GM12875 (cell line): ENCODE data around the gene ERN1.

ENCODE experiments used
- H3K4me3 ChIP-seq: one replicate; pipeline ENCODE4 v1.5.1; 2011; ENCODE audit warnings: low read depth, low read length, control low read depth
- TF ChIP-seq, protein P1 (sequence below): IDR thresholded peaks from 2 replicates; pipeline ENCODE4 v1.5.1; 2011; ENCODE audit warnings: low read depth, mild to moderate bottlenecking, control low read depth, inconsistent platforms, low read length, moderate library complexity, borderline replicate concordance; ENCODE audit not compliant: insufficient read depth

The ERN1 gene

DNA sequence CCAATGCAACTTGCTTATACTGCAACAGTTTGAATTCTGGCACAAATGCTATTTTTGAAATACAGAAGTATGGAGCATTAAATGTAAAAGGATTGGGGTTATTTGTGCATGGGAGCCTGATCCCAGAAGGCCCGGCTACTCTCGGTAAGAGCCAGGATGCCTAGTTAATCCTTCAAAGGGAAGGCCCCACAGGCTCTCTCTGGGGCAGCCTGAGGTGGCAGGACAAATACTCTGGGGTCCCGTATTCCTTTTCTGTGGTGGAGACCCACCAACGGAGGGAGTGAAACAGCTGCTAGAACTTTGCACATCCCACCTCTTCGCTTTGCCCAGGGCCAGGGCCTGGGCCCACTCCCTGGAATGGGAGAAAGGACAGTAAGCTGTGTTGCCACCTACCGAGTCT lies 30.4 kb downstream of the ERN1 start:
- no peak overlapping the region for H3K4me3 ChIP-seq
- TF ChIP-seq, protein P1, sequence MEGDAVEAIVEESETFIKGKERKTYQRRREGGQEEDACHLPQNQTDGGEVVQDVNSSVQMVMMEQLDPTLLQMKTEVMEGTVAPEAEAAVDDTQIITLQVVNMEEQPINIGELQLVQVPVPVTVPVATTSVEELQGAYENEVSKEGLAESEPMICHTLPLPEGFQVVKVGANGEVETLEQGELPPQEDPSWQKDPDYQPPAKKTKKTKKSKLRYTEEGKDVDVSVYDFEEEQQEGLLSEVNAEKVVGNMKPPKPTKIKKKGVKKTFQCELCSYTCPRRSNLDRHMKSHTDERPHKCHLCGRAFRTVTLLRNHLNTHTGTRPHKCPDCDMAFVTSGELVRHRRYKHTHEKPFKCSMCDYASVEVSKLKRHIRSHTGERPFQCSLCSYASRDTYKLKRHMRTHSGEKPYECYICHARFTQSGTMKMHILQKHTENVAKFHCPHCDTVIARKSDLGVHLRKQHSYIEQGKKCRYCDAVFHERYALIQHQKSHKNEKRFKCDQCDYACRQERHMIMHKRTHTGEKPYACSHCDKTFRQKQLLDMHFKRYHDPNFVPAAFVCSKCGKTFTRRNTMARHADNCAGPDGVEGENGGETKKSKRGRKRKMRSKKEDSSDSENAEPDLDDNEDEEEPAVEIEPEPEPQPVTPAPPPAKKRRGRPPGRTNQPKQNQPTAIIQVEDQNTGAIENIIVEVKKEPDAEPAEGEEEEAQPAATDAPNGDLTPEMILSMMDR = no peak

DNA sequence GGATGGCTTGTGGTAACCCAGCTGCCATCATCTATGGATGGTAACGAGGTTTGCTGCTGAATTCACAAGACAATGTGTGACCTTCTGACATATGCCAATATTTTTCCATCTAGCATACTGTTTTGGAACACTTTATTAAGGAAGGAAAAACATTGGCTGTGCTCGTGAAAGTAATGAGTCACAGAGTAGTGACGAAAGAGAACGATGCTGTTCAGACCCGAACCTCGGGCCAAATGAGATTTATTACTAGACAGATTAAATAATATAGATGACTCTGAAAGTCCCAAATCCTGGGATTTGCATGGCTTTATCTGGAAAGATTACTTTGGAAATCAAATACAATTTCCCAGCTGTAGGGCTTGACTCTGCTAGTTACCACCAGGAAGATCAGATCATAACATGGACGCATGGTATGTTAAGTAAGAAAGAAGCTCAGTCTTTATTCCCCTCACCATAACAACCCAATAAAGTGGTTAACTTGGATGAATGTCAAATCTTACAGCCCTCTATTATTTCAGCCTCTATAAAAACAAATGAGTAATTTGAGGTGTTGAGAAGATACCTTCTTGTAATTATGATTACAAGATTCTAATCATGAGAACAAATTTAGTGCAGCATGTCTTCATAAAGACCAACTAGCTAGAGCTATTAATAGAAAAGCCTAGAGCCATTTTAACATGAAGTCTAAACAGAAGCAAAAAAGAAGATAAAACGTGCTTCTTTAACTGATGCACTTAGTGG lies 32.6 kb downstream of the ERN1 start:
- no peak overlapping the region for H3K4me3 ChIP-seq
- TF ChIP-seq, protein P1 = no peak

DNA sequence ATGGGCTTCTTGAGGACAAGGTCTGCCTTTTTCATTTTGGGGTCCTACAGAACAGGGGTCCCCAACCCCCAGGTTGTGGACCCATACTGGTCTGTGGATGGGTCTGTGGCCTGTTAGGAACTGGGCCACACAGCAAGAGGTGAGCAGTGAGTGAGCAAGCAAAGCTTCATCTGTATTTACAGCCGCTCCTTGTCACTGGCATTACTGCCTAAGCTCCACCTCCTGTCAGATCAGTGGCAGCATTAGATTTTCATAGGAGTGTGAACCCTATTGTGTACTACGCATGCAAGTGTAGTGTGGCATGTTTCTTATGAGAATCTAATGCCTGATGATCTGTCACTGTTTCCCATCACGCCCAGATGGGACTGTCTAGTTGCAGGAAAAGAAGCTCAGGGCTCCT lies 33.9 kb downstream of the ERN1 start:
- no peak overlapping the region for H3K4me3 ChIP-seq
- TF ChIP-seq, protein P1 = no peak

DNA sequence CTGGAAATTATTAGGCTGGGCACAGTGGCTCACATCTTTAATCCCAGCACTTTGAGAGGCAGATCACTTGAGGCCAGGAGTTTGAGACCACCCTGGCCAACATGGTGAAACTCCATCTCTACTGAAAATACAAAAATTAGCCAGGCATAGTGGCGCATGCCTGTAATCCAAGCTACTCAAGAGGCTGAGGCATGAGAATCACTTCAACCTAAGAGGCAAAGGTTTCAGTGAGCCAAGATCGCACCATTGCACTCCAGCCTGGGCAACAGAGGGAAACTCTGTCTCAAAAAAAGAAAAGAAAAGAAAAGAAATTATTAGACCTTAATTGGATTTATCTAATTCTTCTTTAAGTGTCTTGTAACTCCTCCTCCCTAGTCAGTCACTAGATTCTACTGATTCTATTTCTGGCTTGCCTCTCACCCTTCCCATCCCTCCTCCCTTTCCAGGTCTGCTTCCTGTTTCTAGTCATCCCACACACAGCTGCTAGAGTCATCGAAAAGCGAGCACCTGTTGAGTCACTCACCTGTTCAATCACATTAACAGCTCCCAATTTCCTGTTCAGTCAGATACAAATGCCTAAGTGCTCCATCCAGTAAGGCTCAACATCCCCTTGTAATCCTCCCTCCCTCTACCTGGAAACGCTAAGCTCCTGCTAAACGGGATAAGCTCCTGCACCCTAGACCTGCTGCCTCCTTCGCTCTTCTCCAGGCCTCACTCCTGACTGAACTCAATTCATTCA lies 34.6 kb downstream of the ERN1 start:
- TF ChIP-seq, protein P1 = no peak
- no peak overlapping the region for H3K4me3 ChIP-seq

DNA sequence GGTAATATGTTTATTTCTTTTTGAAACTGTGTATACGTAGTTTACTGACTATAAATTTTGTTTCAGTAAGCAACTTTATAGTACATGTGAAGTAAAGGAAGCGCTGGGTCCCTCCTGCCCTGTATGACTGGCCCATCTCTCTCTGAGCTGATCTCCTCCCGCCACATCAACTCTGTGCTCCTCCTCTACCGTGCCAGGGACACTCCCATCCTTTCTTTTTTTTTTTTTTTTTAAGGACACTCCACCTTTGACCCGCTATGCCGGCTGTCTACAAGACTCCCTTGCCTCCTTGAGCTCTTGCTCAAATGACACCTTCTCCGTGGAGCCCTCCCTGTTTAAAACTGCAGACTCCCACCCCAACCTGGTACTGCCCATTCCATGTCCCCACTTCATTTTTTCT lies 35.5 kb downstream of the ERN1 start:
- TF ChIP-seq, protein P1 = no peak
- no peak overlapping the region for H3K4me3 ChIP-seq

DNA sequence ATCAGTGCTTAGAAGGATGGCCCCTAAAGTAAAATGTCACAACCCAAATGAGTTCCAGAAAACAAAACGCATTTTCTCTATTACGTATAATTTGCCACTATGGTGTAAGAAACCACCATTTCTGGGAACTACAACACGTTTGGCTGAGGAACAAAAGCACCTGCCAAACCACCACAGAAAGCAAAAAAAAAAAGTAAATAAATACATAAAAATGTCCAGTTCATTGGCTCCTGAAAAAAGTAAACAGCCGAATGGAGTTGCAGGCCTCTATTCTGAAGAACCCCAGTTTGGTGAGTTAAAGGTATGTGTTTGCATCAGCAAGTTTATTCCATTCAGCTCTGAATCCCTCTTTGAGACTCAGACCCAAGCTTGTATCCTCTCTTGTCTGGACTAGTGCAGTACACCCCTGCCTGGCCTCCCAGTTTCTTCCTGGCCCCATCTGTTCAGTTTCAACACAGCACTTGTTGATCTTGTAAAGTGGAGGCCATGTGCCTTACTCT lies 36.9 kb downstream of the ERN1 start:
- TF ChIP-seq, protein P1 = no peak
- H3K4me3 ChIP-seq = no peak overlapping the region
